HEK293T (cell line): ENCODE data around the gene ASPG.

ENCODE experiments used
- BHLHE40 ChIP-seq: fragments of 450-650 bp; IDR thresholded peaks from 2 replicates; pipeline ENCODE4 v1.6.1; 2016; ENCODE audit warnings: mild to moderate bottlenecking, moderate library complexity, borderline replicate concordance
- CTBP1 ChIP-seq: fragments of 450-650 bp; IDR thresholded peaks from 2 replicates; pipeline ENCODE4 v1.6.1; 2016; ENCODE audit warnings: borderline replicate concordance
- ELF4 ChIP-seq: fragments of 450-650 bp; IDR thresholded peaks from 2 replicates; pipeline ENCODE4 v1.6.1; 2017; ENCODE audit warnings: antibody characterized with exemption
- FOXA1 ChIP-seq: fragments of 450-650 bp; IDR thresholded peaks from 2 replicates; pipeline ENCODE4 v1.6.1; 2016; ENCODE audit warnings: mild to moderate bottlenecking
- FOXK2 ChIP-seq: fragments of 450-650 bp; IDR thresholded peaks from 2 replicates; pipeline ENCODE4 v1.6.1; 2016; ENCODE audit warnings: mild to moderate bottlenecking
- FOXM1 ChIP-seq: fragments of 450-650 bp; IDR thresholded peaks from 2 replicates; pipeline ENCODE4 v1.6.1; 2017; ENCODE audit warnings: mild to moderate bottlenecking, borderline replicate concordance
- L3MBTL2 ChIP-seq: fragments of 450-650 bp; conservative IDR thresholded peaks from 2 replicates; pipeline ENCODE4 v1.6.1; 2016; ENCODE audit warnings: mild to moderate bottlenecking
- NFRKB ChIP-seq: fragments of 450-650 bp; IDR thresholded peaks from 2 replicates; pipeline ENCODE4 v1.6.1; 2016; ENCODE audit warnings: mild to moderate bottlenecking, moderate library complexity
- PKNOX1 ChIP-seq: fragments of 450-650 bp; IDR thresholded peaks from 2 replicates; pipeline ENCODE4 v1.6.1; 2016
- SP1 ChIP-seq: fragments of 450-650 bp; IDR thresholded peaks from 2 replicates; pipeline ENCODE4 v1.6.1; 2017
- SUZ12 ChIP-seq: fragments of 450-650 bp; IDR thresholded peaks from 2 replicates; pipeline ENCODE4 v1.6.1; 2016; ENCODE audit warnings: mild to moderate bottlenecking
- TARDBP ChIP-seq: fragments of 450-650 bp; IDR thresholded peaks from 2 replicates; pipeline ENCODE4 v1.6.1; 2016

DNA sequence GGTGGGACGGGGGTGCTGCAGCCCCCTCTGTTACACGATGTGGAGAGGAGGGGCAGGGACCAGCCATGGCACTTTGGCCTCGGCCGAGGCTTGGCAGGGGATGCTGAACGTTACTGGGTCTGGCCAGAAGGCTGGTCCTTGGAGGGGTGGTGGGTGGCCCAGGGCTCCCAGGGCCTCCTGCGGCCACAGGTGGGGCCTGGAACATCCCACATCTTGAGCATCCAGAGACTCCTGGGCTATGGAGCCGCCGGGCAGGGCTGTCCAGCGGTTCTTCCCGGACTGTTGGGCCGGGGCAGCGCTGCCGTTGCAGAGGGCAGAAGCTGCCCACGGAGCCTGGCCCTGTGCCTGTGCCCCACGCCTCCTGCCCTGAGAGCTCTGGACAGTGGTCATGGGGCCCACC, 68.7 kb downstream of the ASPG start:
- no peak for TF ChIP-seq BHLHE40
- no peak for TF ChIP-seq CTBP1
- TF ChIP-seq PKNOX1 = no peak
- no peak for TF ChIP-seq FOXA1
- no peak for TF ChIP-seq ELF4
- no peak for TF ChIP-seq SP1
- TF ChIP-seq SUZ12 = no peak
- no peak for TF ChIP-seq L3MBTL2
- TF ChIP-seq TARDBP = no peak
- no peak for TF ChIP-seq NFRKB
- TF ChIP-seq FOXM1 = no peak
- no peak for TF ChIP-seq FOXK2
